Activated CD4-positive, alpha-beta T cell treated with anti-CD3 and anti-CD28 coated beads, Interleukin-2, Interleukin-4, amounts not matched to agents 100 ng/mL and 50 ng/mL, durations not matched to agents 16 hours and 8 hours (primary cell): Measurements from ENCODE around the gene NKAIN2.

Experiments used
- DNase-seq: peaks from one replicate; pipeline ENCODE4 v3.0.0-alpha.2; 2020; ENCODE audit warnings: low spot score

The NKAIN2 gene

GRCh38 chr6:123803504-123804013, at the start of gene NKAIN2:
Gene NKAIN2 (plus strand): TSS chr6:123803865.
- DNase-seq = no peak

- DNase-seq = no peak
Measured at GRCh38 chr6:123759472-123759871, 44.2 kb upstream of the NKAIN2 start.

- DNase-seq = no peak
Measured at GRCh38 chr6:123763904-123764303, 39.8 kb upstream of the NKAIN2 start.

- DNase-seq = no peak
Measured at GRCh38 chr6:123764722-123765121, 38.9 kb upstream of the NKAIN2 start.

GRCh38 chr6:123768921-123769320, 34.7 kb upstream of the NKAIN2 start:
- no peak for DNase-seq

GRCh38 chr6:123769431-123769830, 34.2 kb upstream of the NKAIN2 start:
- no peak for DNase-seq

GRCh38 chr6:123770247-123770949, 33.3 kb upstream of the NKAIN2 start:
- no peak for DNase-seq

GRCh38 chr6:123771126-123771525, 32.5 kb upstream of the NKAIN2 start:
- no peak for DNase-seq

GRCh38 chr6:123777563-123777962, 26.1 kb upstream of the NKAIN2 start:
- no peak for DNase-seq

DNA sequence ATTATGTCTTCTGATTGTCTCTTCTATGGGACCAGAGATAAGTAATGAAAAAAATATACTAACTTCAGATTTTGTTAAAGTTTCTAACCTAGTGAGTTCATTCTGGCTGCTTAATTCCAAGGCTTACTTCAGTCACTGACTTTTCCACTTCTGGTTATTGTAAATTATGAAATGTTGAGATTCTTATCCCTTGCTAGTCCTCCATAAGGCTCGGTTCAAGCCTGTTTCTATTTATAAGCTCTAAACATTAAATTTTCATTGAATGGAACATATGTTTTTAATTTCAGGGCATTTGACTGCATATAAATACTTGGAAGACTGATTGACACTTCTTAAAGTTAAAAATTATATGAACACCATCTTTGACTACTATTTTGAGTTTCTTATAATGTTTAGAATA, 23.6 kb upstream of the NKAIN2 start:
- DNase-seq = no peak

DNA sequence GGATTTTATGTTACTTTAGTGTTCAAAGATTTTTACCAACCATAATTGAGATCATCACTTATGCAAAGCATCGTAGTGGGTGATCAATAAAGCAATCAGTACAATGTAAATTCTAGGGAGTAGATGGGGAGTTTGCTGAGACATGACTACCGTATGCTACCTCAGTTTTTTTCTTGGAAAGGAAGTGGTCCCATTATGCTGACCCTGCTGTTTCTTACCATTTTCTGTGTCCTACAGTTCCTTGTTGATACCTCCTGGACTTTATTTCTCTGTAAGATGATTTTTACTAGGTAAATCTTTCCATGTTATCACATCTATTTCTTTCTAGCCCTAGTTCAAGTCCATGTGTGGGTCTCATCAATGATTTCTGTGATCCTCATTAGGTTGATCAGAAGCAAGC, 19.3 kb upstream of the NKAIN2 start:
- no peak for DNase-seq

GRCh38 chr6:123785039-123785438, 18.6 kb upstream of the NKAIN2 start:
- DNase-seq = no peak

- no peak for DNase-seq
Measured at GRCh38 chr6:123788319-123788718, 15.3 kb upstream of the NKAIN2 start.

DNA sequence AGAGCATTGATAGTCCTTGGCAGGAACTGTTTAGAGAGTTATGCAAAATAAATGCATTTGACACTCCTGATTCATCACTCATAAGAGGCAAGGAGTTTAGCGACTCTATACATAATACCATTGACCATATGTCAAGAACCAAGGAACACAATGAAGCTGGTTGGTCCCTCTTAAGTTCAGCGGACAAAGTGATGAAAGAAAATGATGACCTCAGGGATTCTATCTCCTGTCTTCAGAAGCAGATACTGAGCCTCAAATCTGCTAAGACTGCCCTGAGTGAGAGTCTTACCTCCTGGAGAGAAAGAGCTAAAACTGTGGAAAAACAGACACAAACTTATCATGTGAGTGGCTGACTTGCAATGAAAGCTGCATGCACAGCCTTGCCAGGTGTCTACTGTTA, 9.5 kb upstream of the NKAIN2 start:
- DNase-seq = no peak

- no peak for DNase-seq
Measured at GRCh38 chr6:123794799-123795198, 8.9 kb upstream of the NKAIN2 start.

- no peak for DNase-seq
Measured at GRCh38 chr6:123801067-123801466, 2.6 kb upstream of the NKAIN2 start.

DNA sequence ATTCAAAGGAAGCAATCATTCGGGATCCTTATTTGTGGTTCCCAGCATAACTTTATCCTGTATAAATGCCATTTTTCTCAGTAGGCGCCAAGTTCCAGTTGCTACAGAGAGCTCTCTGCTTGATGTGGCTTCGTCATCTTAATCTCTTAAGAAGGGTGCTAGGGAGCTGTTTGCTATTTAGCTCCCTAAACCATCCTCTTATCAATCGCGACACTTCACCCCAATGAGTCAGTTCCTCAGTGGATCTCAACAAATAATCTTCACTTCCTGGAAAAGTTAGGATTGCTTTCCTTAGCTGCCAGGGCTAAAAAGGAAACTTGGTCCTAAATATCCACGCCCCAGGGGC, 1.3 kb upstream of the NKAIN2 start:
- no peak for DNase-seq

GRCh38 chr6:123802697-123803503, 765 bp upstream of the NKAIN2 start:
- DNase-seq = peak; percentile 76

DNA sequence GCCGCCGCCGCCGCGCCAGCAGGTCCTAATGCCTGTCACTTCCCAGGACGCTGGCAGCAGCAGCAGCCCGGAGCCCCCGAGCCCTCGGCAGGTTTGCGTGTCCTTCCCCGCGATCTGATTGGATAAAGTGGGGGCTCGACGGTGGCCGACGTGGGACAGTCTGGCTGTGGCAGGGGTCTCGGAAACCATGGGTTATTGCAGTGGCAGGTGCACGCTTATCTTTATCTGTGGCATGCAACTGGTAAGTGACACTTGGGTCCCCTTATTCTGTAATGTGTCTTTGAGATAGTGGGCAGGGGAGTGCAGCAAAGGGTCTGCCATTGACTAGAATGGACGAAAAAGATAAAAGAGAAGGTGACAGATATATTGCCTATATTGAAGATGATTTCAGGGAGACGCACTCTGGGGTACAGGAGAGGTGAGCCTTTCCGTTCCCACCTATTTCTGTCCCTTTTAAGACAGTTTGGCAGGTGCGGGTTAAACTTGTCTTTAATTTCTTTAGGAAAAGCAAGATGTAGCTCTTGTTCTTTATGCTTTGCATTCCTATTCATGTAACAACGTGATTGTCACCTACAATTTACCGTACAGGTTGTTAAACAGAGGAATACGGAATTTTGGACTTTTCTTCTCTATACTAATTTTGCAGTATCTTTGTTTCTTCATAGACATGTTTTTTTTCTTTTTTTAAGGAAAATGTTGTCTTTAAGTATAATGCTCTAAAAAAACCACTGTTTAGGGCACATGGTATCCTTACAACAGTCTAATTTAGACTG, 535 bp downstream of the NKAIN2 start:
- no peak for DNase-seq

GRCh38 chr6:123804787-123805540, 1.3 kb downstream of the NKAIN2 start:
- no peak for DNase-seq

DNA sequence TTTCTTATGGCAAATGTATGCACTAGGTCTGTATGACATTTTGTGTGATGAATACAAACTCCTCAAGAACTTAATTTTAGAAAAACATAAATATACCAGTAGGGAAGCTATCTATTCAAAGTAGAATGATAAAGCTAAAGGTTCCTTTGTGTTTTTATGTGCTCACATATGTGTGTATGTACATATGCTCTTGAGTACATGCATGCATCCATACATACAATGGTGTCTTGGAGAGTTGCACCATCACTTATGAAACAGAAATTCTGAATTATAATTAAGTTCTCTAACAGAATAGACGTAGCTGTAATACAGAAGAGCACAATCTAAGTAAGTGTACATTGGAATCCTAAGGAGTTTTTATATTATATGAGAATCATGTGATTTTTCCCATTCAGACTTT, 2.3 kb downstream of the NKAIN2 start:
- no peak for DNase-seq

DNA sequence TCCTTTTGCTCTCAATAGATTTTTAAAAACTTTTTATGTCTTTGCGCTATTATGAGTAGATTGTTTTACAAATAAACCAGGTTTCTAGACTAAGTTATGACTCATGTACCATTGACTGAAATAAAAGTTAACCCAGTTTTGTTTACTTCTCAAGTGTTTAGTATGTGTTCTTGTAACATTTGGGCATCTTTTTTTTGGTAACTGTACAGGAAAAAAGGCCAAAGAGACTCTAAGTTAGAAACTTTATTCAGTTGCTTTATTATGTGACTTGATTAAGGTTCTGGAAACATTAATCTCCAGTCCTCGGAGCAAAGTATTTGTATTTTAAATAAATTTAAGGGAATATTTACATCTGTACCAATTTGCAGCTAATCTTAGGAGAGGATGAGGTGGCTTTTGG, 2.9 kb downstream of the NKAIN2 start:
- no peak for DNase-seq
